Measurements from ENCODE around the gene DMAP1. TPM values are rescaled to one million over a fixed set of nuclear protein-coding genes. Genes with fewer than 3 reads are reported as not detected.

The DMAP1 gene
- total RNA-seq, 3 donors from 2014 or later = 40.8 to 52.0 (median 44.0) TPM

DNA sequence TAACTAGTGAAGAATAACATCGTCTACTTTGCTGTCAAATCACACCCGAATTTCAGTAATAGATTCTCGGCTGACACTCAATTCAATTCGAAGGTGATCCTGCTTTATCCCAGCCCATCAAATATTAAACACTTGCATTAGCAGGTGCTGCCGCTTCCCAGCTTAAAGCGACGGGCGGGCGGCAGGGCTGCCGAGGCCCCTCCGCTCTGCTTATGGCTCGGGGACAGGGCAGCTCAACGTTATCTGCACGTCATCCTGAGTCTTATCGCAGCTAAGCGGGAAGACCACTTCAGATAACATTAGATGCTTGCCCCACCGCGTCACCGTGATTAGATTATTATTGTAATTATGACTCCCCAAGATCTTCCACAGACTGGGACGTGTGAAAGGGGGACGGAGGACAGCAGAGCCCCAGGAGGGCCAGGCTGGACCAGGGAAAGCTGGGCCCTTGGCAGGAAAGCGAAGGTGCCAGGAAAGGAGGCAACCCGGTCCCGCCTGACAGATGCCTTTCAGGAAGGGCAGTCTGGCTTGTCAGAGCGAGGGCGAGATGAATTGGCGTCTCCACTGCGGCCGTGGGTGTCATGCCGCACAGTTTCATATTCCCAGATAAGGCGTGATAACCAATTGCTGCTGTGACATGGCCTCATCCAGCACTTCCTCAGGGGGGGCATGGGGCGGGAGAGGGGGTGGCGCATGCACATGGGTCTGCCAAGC is 37.0 kb downstream of the DMAP1 start:
- intact Hi-C loops (cut with DNase I, micrococcal nuclease) = no loop called here
- no peaks in the 10 kb centered on the region for H3K36me3 ChIP-seq (ENCODE audit: low read depth)
- ATAC-seq = no peak

GRCh38 chr1:44251486-44251885 is 38.2 kb downstream of the DMAP1 start:
- no peaks in the 10 kb centered on the region for H3K36me3 ChIP-seq (ENCODE audit: low read depth)
- H3K9me3 ChIP-seq = no peaks in the 10 kb centered on the region
- ATAC-seq = peak; percentile 89
- peaks cover 21% of the 10 kb centered on the region for H3K4me1 ChIP-seq (ENCODE audit: low read depth)
- peak in 1 of 3 donors; percentile 53 for DNase-seq
- TF ChIP-seq, protein P1, sequence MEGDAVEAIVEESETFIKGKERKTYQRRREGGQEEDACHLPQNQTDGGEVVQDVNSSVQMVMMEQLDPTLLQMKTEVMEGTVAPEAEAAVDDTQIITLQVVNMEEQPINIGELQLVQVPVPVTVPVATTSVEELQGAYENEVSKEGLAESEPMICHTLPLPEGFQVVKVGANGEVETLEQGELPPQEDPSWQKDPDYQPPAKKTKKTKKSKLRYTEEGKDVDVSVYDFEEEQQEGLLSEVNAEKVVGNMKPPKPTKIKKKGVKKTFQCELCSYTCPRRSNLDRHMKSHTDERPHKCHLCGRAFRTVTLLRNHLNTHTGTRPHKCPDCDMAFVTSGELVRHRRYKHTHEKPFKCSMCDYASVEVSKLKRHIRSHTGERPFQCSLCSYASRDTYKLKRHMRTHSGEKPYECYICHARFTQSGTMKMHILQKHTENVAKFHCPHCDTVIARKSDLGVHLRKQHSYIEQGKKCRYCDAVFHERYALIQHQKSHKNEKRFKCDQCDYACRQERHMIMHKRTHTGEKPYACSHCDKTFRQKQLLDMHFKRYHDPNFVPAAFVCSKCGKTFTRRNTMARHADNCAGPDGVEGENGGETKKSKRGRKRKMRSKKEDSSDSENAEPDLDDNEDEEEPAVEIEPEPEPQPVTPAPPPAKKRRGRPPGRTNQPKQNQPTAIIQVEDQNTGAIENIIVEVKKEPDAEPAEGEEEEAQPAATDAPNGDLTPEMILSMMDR (IDR thresholded peaks at IDR 0.05) = no peak
- H3K4me3 ChIP-seq = no peak overlapping the region
- intact Hi-C loops (cut with DNase I, micrococcal nuclease) = no loop called here

More for the DNA sequence above, 37.0 kb downstream of the DMAP1 start:
- Histone ChIP-seq H3K4me1 (ENCODE audit: low read depth) (peaks cover 21% of the 10 kb centered on the region), H3K4me3 (no peak overlapping the region), H3K9me3 (no peaks in the 10 kb centered on the region)
- DNase-seq = no peak
- TF ChIP-seq, protein P1 (IDR thresholded peaks at IDR 0.05) = no peak

DNA sequence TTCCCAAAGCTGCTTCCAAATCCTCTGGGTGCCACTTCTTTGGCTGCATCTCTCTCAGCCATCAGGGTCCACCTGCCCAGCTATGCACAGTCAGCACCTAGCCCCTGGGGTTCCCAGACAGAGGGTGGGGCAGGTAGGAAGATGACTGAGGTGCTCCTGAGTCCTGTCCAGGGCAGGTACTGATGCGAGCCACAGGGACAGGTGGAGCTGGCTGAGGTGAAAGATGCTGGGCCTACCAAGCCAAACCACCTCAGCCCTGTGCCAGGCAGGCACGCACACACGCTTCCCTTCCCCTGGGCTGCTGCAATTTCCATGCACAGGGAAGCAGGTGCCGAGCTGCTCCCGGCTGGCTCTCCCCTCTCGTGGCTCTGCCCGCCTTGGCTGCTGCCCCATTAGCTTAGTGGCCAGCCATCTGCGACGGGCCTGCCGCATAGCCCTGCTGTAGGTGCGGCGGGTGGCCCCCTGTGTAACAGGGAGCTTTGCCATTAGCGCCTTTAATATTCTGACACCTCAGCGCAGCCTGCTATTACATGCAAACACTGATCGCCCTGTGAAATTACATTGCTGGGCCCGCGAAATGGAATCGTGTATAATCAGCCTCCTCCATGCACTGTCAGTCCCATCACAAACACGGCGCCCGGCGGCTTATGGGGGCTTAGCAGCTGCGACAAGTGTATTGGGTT is 38.9 kb downstream of the DMAP1 start:
- Histone ChIP-seq H3K36me3 (ENCODE audit: low read depth) (no peaks in the 10 kb centered on the region), H3K4me3 (no peak overlapping the region), H3K4me1 (ENCODE audit: low read depth) (peaks cover 21% of the 10 kb centered on the region), H3K9me3 (no peaks in the 10 kb centered on the region)
- peak; percentile 58 for ATAC-seq
- DNase-seq = no peak
- intact Hi-C loops (cut with DNase I, micrococcal nuclease) = no loop called here
- TF ChIP-seq, protein P1 (IDR thresholded peaks at IDR 0.05) = no peak

DNA sequence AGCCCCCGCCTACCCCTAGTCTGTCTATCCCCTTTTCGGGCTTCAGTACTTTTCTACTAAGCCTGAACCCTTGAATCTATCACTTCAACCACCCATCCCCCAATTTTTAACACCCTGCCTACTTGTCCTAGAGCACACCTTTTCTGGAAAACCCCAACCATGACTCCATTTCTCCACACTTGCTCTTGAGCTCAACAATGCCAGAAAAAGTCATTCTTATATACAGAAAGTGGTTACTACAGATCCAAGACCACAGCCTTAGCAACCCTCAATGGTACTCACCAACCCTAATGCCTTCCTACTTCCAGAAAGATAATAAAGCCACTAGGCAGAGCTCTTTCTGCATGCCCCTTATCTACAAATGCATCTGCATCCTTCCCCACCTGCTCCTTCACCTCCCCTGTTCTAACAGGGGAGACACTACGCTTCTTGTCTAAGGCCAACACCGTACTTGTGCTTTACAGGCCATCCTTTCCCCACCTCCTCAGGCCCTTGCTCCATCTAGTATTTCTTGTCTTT is 41.2 kb downstream of the DMAP1 start:
- Histone ChIP-seq H3K36me3 (ENCODE audit: low read depth) (no peaks in the 10 kb centered on the region), H3K9me3 (no peaks in the 10 kb centered on the region), H3K4me3 (no peak overlapping the region), H3K4me1 (ENCODE audit: low read depth) (peaks cover 21% of the 10 kb centered on the region)
- DNase-seq = no peak
- ATAC-seq = no peak
- intact Hi-C loops (cut with DNase I, micrococcal nuclease) = no loop called here
- TF ChIP-seq, protein P1 (IDR thresholded peaks at IDR 0.05) = no peak

- Histone ChIP-seq H3K9me3 (no peaks in the 10 kb centered on the region), H3K4me3 (no peak overlapping the region), H3K36me3 (ENCODE audit: low read depth) (no peaks in the 10 kb centered on the region), H3K4me1 (ENCODE audit: low read depth) (peaks cover 19% of the 10 kb centered on the region)
- DNase-seq (no peak), ATAC-seq (no peak)
- intact Hi-C loops (cut with DNase I, micrococcal nuclease) = no loop called here
- TF ChIP-seq, protein P1 (IDR thresholded peaks at IDR 0.05) = no peak
These were observed 43.7 kb downstream of the DMAP1 start for GRCh38 chr1:44256762-44257554.

Data from mucosa of descending colon (tissue), 3 donors.